Colonic mucosa (tissue), 4 donors: ENCODE results near the gene ZNF385B. TPM values are rescaled to one million over a fixed set of nuclear protein-coding genes. Genes with fewer than 3 reads are reported as not detected.

Experiments used
- DNase-seq: peaks from one replicate; pipeline ENCODE4 v3.0.0-alpha.2; 2020
- H3K27ac ChIP-seq: fragments of 200-600 bp; one replicate; pipeline ENCODE4 v1.8.0; 2021
- H3K27me3 ChIP-seq: fragments of 200-600 bp; one replicate; pipeline ENCODE4 v1.8.0; 2021
- H3K36me3 ChIP-seq: fragments of 200-600 bp; one replicate; pipeline ENCODE4 v1.8.0; 2021
- H3K4me1 ChIP-seq: fragments of 200-600 bp; one replicate; pipeline ENCODE4 v1.8.0; 2021; ENCODE audit warnings: mild to moderate bottlenecking
- H3K4me3 ChIP-seq: fragments of 200-600 bp; one replicate; pipeline ENCODE4 v1.8.0; 2021
- H3K9ac ChIP-seq, 2 donors: one replicate each; pipeline ENCODE4 v1.7.0; 2013; ENCODE audit warnings: control low read depth in 2 of 2, low read depth in 2 of 2, low read length in 2 of 2
- H3K9me3 ChIP-seq: fragments of 200-600 bp; one replicate; pipeline ENCODE4 v1.8.0; 2021
- CTCF ChIP-seq: fragments of 200-600 bp; IDR thresholded peaks from one replicate; pipeline ENCODE4 v1.8.0; 2022; ENCODE audit warnings: antibody characterized with exemption, mild to moderate bottlenecking
- intact Hi-C: fragments of 100-400 bp; cut with DNase I; formaldehyde crosslinking; loops from one replicate; pipeline ENCODE4 v1.14.1; 2022
- total RNA-seq, 2 donors: library from RNA; stranded (reverse); fragmentation: NEBNext Ultra II Directional in 1 of 2; extraction: Animal tissue kit (Norgen Biotek cat#: 25700) in 1 of 2; gene quantifications; one replicate each; pipeline ENCODE4 v1.2.1, GENCODE V29; 2021
- donor health status: healthy.
- donor health status: DM: no; HTN: no; CAD: no.
- donor health status: DM: no; HTN: no; CAD: no.

The ZNF385B gene
- total RNA-seq, 2 donors from 2014 or later: 0.10 to 0.69 TPM

- Histone ChIP-seq H3K9me3 (no peaks in the 10 kb centered on the region), H3K9ac (no peak overlapping the region), H3K36me3 (no peaks in the 10 kb centered on the region), H3K4me3 (no peak overlapping the region), H3K4me1 (no peaks in the 10 kb centered on the region), H3K27me3 (no peaks in the 10 kb centered on the region), H3K27ac (no peak overlapping the region)
- no peak for TF ChIP-seq CTCF
- DNase-seq: no peak
- intact Hi-C loops: no loop called here
Observed at GRCh38 chr2:179772346-179772745, 89.1 kb downstream of the ZNF385B start.

GRCh38 chr2:179771791-179772190, 89.6 kb downstream of the ZNF385B start:
- TF ChIP-seq CTCF: no peak
- Histone ChIP-seq H3K4me3 (no peak overlapping the region), H3K36me3 (no peaks in the 10 kb centered on the region), H3K4me1 (no peaks in the 10 kb centered on the region), H3K9me3 (no peaks in the 10 kb centered on the region), H3K27ac (no peak overlapping the region), H3K27me3 (no peaks in the 10 kb centered on the region), H3K9ac (no peak overlapping the region)
- intact Hi-C loops: no loop called here
- DNase-seq: no peak

GRCh38 chr2:179770029-179770428, 91.4 kb downstream of the ZNF385B start:
- Histone ChIP-seq H3K36me3 (no peaks in the 10 kb centered on the region), H3K4me1 (no peaks in the 10 kb centered on the region), H3K9ac (no peak overlapping the region), H3K27me3 (no peaks in the 10 kb centered on the region), H3K4me3 (no peak overlapping the region), H3K27ac (no peak overlapping the region), H3K9me3 (no peaks in the 10 kb centered on the region)
- no peak for DNase-seq
- TF ChIP-seq CTCF: no peak
- intact Hi-C loops: no loop called here

GRCh38 chr2:179769323-179769722, 92.1 kb downstream of the ZNF385B start:
- no peaks in the 10 kb centered on the region for H3K27me3 ChIP-seq
- H3K9me3 ChIP-seq: no peaks in the 10 kb centered on the region
- no peak for DNase-seq
- no peak overlapping the region for H3K4me3 ChIP-seq
- H3K36me3 ChIP-seq: no peaks in the 10 kb centered on the region
- intact Hi-C loops: no loop called here
- no peak for TF ChIP-seq CTCF
- H3K9ac ChIP-seq: no peak overlapping the region
- no peaks in the 10 kb centered on the region for H3K4me1 ChIP-seq
- no peak overlapping the region for H3K27ac ChIP-seq

GRCh38 chr2:179768765-179769164, 92.6 kb downstream of the ZNF385B start:
- no peaks in the 10 kb centered on the region for H3K4me1 ChIP-seq
- no peaks in the 10 kb centered on the region for H3K27me3 ChIP-seq
- H3K36me3 ChIP-seq: no peaks in the 10 kb centered on the region
- no peak overlapping the region for H3K27ac ChIP-seq
- no peak for DNase-seq
- H3K9me3 ChIP-seq: no peaks in the 10 kb centered on the region
- H3K9ac ChIP-seq: no peak overlapping the region
- no peak overlapping the region for H3K4me3 ChIP-seq
- no peak for TF ChIP-seq CTCF
- intact Hi-C loops: no loop called here

GRCh38 chr2:179765666-179766065, 95.7 kb downstream of the ZNF385B start:
- H3K4me3 ChIP-seq: no peak overlapping the region
- H3K4me1 ChIP-seq: no peaks in the 10 kb centered on the region
- no peak for TF ChIP-seq CTCF
- intact Hi-C loops: no loop called here
- H3K9me3 ChIP-seq: no peaks in the 10 kb centered on the region
- H3K27ac ChIP-seq: no peak overlapping the region
- no peak for DNase-seq
- H3K27me3 ChIP-seq: no peaks in the 10 kb centered on the region
- no peak overlapping the region for H3K9ac ChIP-seq
- H3K36me3 ChIP-seq: no peaks in the 10 kb centered on the region
